Adipose tissue (tissue), 3 donors: ENCODE results near the gene MED17. TPM values are rescaled to one million over a fixed set of nuclear protein-coding genes. Genes with fewer than 3 reads are reported as not detected.

Experiments
- H3K27ac ChIP-seq: one replicate; pipeline ENCODE4 v1.5.1; 2013; ENCODE audit warnings: low read depth, low read length
- WGBS, 3 donors: extraction: QIAGEN DNeasy Blood & Tissue Kit; methylation state at CpG; one replicate each; pipeline ENCODE4 v1.1.7; 2013; 5-methylcytosine and 5-hydroxymethylcytosine counted together
- polyA plus RNA-seq, 3 donors: library from polyadenylated mRNA; stranded (reverse); fragments of 200-250 nt; gene quantifications; one replicate each; pipeline ENCODE4 v1.2.3, GENCODE V29; 2013
- donor health status: healthy with polysubstance abuse.
- donor health status: Bipolar disorder and iron deficiency.
- donor health status: healthy.

MED17 gene
- polyA plus RNA-seq, 3 donors = 6.4 to 11.0 (median 9.7) TPM

DNA sequence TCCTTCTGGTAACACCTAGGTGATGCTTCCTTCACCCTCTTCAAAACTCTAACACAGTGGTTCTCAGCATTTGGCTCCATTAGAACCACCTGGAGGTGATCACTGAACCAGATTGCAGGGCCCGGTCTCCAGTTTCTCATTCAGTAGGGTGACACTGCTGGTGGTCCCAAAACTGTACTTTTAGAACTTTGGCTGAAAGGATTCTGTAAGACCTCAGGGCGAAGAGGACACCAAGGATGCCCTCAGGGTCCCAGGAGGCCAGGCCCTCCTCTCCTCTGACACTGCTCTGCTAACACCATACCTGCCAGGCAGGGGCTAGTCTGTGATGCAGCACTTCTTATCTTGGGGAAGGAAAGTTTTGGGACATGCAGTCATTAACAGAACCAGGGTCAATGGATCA is 57.4 kb downstream of the MED17 start:
- WGBS, 3 donors = 91 to 94% (median 94%) methylated on average over 2 of the region's 2 CpGs
- H3K27ac ChIP-seq = no peak overlapping the region

DNA sequence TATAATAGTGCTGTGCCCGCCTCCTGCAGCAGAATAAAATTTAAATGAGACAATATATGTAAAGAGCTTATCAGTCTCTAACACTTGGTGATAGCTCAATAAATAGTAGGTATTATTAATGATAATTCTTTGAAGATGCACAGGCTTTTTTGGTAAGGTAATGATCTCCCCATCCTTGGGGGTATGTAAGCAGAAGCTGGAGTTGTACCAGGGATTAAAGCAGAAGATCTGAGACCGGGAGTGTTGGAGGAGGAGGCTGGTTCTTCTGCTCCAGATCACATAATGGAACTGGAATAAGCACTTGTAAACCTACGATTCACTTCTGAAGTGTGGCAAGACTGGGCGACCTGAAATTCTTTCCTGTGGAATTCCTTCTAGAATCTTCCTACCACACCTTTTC is 58.0 kb downstream of the MED17 start:
- 83 to 92% (median 87%) methylated on average over 4 of the region's 4 CpGs for WGBS, 3 donors
- H3K27ac ChIP-seq = no peak overlapping the region

DNA sequence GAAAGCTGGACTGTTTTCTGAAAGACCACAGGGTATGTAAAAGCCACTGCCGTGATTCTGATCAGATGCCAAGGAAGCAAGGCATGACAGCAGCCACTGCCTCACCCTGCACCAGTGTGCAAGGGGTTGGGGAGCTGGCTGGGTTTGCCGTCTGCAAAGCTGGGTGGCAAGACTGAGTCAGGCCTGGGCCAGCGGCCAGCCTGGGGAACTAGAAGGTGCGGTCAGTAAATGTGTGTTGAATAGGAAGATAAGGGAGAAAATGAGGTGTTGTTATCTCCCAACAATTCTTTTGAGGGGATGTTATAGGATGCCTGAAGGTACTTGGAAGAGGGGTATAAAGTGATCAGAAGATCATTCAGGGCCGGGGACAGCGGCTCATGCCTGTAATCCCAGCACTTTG is 58.4 kb downstream of the MED17 start:
- WGBS, 3 donors = 69 to 77% (median 74%) methylated on average over 6 of the region's 6 CpGs
- H3K27ac ChIP-seq = no peak overlapping the region

DNA sequence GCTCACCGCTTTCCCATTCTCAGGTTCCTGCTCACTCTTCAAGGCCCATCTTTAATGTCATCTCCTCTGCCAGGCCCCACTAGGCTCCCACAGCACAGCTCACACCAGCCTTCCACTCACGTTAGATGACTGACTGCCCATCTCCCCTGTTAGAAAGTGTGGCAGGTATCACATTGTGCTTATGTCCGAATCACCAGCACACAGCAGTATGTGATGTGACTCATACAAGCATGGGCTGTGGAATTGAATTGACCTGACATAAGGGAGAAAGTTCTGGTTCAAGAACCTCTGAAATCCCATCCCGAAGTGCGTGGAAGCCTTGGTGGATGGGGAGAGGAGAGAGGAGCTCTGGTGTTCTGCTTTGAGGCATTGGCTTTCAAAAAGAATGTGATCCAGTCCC is 59.8 kb downstream of the MED17 start:
- WGBS, 3 donors = 93 to 98% (median 95%) methylated on average over 5 of the region's 5 CpGs

DNA sequence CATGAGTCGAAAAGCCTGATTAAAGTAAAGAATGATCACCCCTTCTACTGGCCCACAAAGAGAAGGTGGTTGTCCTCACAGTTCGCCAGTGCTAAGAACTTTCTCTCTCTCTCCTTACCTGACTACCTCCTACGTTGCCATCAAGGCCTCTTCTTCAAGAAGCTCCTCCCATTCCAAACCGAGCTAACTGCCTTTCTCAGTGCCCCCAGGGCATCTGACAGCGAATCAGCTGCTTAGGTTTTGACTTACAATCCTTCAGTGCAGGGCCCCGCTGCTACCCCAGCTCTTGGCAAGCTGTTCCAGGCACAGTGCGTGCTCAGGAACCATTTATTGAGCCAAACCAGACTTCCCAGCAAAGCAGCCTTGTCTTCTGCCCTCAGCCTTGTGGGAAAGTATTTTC is 60.5 kb downstream of the MED17 start:
- no peak overlapping the region for H3K27ac ChIP-seq
- WGBS, 3 donors = 76 to 84% (median 77%) methylated on average over 7 of the region's 7 CpGs

More for the DNA sequence above, 59.8 kb downstream of the MED17 start:
- H3K27ac ChIP-seq = no peak overlapping the region

DNA sequence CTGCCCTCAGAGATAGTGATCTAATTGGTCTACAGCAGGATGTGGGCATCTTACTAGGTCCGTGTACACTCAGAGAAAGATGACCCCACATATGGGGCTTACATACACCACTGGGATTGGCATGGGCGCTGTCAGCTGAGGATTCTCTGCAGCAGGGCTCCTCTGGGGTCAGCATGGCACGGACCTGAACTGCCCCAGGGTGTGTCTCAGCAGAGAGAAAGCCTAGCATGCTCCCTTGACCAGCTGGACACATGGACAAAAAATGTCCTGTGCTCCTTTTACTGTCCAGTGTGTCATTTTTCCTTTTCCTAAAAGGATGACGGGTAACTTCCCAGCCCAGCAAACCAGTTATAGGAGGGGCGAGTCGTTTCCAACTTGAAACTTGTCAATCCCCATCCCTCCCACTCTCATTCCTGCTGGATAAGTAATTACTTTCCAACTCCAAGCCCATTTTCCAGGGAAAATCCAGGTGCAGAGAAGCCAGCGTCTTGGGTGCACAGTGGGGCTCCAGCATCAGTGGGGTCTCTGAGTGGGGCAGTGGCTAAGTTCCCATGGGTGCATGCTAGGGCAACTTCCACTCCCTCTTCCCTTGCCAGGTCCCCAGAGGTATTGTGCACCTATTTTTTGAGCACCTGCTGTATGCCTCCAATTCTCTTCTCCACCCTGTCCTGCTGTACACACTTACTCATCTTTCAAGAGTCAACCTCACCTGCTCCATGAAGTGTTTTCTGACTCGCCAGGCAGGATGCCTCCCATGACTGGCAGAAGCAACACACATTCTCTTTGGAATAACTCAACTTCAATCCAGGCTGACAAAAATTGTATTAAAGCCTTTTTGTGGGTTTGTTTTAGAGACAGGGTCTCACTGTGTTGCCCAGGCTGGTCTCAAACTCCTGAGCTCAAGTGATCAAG is 61.4 kb downstream of the MED17 start:
- 78 to 83% (median 82%) methylated on average over 8 of the region's 8 CpGs for WGBS, 3 donors
- H3K27ac ChIP-seq = no peak overlapping the region

DNA sequence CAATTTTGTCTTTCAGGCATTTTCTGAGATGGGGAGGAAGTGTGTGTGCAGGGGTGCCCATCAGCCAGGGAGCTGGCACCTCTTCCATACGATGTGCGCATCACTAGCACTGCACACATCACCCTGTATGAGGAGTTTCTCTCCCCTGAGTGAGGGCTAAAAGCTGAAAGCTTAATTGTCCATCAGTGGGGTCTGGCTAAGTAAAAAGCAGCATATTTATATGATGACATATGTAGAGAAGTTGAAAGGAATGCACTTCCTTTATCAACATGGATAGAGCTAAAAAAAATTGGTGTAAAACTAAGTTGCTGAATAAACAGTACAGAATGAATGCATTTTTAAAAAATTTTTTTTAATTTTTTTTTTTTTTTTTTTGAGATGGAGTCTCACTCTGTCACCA is 62.3 kb downstream of the MED17 start:
- WGBS, 3 donors = 62 to 78% (median 70%) methylated on average over 2 of the region's 2 CpGs
- H3K27ac ChIP-seq = no peak overlapping the region

DNA sequence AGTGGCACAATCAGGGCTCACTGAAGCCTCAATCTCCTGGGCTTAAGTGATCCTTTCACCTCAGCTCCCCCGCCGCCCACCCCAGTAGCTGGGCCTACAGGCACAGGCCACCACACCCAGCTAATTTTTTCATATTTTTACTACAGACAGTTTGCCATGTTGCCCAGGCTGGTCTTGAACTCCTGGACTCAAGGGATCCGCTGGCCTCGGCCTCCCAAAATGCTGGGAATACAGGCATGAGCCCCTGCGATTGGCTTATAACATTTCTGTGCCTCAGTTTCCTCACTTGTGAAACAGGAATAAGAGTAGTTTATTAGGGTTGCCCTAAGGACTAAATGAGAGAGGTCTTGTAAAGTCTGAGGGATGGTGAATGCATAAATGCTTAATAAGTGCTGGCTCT is 65.1 kb downstream of the MED17 start:
- 93 to 95% (median 94%) methylated on average over 5 of the region's 5 CpGs for WGBS, 3 donors
- H3K27ac ChIP-seq = no peak overlapping the region

DNA sequence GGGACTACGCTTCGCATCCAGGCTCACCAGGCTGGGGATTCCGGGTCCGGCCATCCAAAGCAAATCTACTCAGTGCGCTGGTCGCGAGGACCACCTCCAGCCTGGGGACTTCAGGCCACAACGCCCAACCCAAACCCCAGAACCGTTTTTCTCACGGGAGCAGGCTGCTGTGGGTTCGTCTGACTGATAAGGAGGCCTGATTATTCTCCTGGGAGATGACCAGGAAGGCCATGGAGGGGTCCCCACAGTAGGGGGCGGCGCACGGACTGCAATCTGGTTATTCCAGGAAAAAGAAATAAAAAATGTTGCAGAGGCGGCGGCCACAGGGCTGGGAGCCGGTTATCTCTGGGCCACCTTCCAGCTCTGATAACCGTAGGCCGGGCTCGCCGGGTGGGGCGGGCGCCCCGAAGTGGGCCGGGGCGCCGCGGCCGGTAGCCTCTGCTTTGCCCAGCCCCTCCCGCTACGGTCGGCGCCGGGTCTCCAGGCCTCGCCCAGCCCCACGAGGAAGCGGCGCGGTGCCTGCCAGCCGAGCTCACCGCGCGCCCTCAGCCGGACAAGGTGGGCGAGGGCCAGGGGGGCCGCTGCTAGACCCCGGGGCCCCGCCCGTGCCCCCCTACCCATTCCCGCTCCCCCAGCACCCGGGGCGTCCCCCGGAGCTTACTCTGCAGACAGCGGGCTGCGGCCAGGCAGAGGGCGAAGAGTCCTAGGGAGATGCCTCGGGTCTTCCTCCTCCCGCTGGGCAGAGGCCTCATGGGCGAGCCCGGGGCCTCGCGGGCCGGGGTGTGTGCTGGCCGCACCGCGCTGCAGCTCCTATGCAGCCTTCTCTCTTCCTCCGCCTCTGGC is 65.9 kb downstream of the MED17 start:
- H3K27ac ChIP-seq = no peak overlapping the region

DNA sequence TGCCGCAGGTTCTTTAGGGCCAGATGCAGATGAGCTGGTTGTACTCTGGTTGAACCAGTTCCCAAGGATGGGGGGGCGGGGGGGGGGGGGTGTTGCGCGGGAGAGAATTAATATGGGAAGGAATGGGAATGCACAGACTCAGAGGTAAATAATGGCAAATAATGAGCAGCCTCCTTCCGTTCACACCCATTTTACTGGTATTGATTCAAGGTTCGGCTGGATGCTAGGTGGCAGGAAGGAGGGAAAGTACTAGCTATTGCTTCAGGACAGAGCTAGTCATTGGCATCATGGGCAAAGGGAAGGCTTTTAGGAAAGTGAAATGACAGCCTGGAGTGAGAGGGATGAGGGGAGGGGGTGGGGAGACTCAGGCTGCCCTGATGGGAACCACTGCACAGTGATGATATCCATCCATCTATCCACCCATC is 66.5 kb downstream of the MED17 start, which contains the start of gene VSTM5:
Gene VSTM5, minus strand, starts transcription at position 25 of the 425 bp plus-strand sequence. CDS start 116 bp downstream, outside the sequence.
- no peak within 1 kb of the TSS for H3K27ac ChIP-seq

More for the DNA sequence above, 65.9 kb downstream of the MED17 start:
- 7 to 10% (median 9%) methylated on average over 56 to 67 of the region's 67 CpGs for WGBS, 3 donors

DNA sequence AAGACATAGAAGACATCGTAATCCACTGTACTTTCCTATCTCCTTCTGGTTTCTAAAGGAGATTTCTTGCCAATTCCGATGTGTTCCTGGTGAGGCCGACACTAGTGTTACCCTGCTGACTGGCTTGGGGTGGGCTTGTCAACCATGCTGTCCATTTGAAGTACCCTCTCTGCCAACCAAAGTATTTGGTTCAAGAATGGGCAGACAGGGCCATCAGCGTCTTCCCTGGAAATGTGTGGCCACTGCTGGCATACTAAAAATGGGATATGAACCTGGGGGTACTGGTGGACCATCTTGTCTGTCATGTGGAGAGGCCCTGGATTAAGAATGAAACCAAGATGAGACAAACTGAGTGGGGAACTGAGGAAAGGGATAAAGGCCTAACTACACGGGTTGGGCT is 68.2 kb downstream of the MED17 start:
- H3K27ac ChIP-seq = no peak overlapping the region
- WGBS, 3 donors = 95 to 96% (median 95%) methylated on average over 5 of the region's 5 CpGs

More for the DNA sequence above, 66.5 kb downstream of the MED17 start, which contains the start of gene VSTM5:
- 8 to 33% (median 27%) methylated on average over 3 to 6 of the region's 6 CpGs for WGBS, 3 donors

DNA sequence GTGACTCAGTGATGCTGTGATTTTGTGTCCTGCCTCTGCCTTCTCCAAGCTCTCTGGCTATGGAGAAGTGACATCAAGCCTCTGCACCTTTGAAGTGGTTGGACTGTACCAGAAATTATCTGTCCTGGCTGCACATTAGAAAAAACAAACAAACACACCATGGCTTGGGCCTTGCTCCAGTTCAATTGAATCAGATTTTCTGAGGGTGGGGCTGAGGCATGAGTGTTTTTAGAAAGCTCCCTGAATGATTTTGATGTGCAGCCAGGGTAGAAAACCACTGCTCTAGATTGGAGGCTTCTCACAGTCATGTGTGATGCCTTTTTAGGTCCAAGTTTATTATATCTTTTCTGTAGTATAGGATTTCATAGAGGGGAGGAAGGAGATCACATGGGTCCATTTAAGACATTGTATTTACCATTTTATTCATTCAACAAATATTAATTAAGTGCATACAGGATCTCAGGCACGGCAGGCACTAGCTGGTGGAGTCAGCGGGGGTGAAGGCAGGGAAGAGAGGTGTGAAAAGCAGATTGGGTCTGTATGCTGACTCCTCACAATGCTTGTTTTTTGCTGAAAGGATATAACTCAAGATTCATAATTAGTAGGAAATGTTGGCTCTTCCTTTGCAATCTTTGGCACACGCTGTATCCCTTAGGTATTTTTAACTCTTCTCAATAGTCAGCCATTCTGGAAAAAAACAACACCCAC is 73.5 kb downstream of the MED17 start:
- no peak overlapping the region for H3K27ac ChIP-seq
- WGBS, 3 donors = 58 to 78% (median 68%) methylated on average over 3 of the region's 3 CpGs

DNA sequence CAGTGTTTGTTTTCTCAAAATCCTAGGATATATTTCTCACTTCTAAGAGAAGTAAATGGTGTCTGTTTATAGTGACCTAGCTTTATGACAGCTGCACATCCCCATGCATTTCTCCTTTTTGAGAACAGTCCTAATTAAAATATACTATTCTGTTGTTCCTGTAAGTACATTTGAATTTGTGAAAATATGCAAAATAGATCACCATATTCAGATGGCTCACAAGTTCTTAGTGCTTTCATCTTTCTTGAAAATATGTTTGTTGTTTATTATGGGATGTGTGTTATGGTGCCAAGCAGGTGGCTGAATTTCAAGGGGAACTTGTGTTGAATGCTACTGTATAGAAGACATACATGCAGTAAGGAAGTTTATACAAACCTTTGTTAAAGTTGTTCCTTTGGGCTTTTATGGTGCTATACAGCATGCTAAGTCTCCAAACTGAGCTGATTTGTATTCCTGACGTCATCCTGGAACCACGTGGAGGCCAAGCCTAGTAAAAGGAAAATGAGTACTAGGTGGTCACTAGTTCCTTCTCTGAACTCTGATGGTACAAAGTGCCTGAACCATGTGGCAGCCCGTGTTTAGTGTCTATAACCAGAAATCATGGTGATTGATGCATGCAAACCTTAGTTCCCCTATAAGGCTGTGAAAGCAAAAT is 74.2 kb downstream of the MED17 start:
- 47 to 63% (median 52%) methylated on average over 3 of the region's 3 CpGs for WGBS, 3 donors
- H3K27ac ChIP-seq = no peak overlapping the region

DNA sequence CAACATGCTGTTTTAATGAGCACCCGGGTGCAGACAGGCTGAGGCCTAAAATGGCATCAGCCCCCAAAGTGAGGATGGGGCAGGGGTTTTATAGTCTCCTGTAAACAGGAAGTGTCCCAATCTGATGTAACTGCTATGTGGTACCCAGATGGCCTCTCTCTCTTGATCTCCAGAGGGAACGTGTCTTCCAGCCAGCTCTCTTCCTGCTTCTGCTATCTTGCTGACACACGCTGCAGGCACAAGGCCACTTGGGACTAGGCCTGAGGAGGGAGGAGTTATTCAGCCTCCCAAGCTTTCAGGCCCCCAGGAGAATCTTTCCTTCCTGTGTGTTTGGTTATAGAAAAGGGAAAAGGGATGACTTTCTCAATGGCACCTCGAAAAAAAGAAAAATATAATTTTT is 77.7 kb downstream of the MED17 start:
- 43 to 62% (median 56%) methylated on average over 4 of the region's 4 CpGs for WGBS, 3 donors

More for the DNA sequence above, 77.7 kb downstream of the MED17 start:
- no peak overlapping the region for H3K27ac ChIP-seq
